ENCODE results near the gene CETP. TPM values are rescaled to one million over a fixed set of nuclear protein-coding genes. Genes with fewer than 3 reads are reported as not detected.
"Not testable (repeated sequence)": the region's sequence is repeated elsewhere in the genome, so short reads cannot be mapped to it uniquely, and the experiment has no call there.

Gene CETP
- polyA plus RNA-seq, 3 donors: 13.4 to 16.0 (median 14.7) TPM

- DNase-seq (ENCODE audit: low read depth in 3 of 3, low spot score in 2 of 3): peak in 1 of 3 donors; percentile 15
These were observed 10.6 kb upstream of the CETP start for GRCh38 chr16:56950881-56951771.

DNA sequence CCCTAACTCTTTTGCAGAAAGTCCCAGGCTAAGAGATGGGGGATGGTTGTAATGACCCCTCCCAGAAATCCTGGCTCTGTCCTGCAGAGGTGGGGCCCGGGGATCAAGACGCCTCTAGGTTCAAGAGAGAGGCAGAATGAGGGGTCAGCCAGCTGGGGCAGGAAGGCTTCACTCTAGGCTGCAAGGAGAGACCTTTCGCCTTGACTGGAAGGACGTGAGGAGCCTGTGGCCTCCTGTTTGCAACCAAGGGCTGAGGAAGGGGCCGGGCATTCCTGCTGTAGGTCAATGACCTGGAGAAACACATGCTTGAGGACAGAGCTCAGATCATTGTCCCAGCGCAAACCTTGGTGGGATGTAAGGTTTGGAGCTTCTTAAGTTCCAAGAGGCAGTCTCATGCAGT lies 8.7 kb upstream of the CETP start:
- DNase-seq (ENCODE audit: low read depth in 3 of 3, low spot score in 2 of 3): no peak

DNA sequence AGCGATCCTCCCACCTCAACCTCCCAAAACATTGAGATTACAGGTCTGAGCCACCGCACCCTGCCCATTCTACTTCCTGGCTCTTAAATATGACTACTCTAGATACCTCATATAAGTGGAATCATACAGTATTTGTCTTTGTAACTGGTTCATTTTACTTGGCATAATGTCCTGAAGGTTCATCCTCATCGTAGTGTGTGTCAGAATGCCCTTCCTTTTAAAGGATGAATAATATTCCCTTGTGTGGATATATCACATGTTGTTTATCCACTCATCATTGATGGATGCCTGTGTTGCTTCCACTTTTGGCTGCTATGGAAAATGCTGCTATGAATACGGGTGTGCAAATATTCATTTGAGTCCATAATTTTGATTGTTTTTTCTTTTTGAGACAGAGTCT lies 5.7 kb upstream of the CETP start:
- DNase-seq (ENCODE audit: low read depth in 3 of 3, low spot score in 2 of 3): no peak

DNA sequence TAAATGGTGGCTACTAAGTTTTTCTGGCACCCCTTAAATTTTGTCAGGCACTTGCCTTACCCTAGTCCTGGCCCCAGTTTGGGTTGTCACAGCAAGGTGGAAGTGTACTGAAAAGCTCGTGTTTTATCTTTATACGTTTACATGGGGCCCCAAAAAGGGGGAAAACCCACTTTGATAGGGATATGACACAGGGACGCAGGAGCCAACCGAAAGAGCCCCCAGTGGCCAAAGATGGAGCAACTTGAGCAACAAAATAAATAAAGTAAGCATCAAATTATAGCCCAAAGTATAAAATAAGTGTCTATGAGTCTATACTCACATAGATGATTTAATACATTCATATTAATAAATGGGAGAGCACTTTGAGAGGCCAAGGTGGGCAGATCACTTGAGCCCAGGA lies 5.0 kb upstream of the CETP start:
- DNase-seq (ENCODE audit: low read depth in 3 of 3, low spot score in 2 of 3): no peak

DNA sequence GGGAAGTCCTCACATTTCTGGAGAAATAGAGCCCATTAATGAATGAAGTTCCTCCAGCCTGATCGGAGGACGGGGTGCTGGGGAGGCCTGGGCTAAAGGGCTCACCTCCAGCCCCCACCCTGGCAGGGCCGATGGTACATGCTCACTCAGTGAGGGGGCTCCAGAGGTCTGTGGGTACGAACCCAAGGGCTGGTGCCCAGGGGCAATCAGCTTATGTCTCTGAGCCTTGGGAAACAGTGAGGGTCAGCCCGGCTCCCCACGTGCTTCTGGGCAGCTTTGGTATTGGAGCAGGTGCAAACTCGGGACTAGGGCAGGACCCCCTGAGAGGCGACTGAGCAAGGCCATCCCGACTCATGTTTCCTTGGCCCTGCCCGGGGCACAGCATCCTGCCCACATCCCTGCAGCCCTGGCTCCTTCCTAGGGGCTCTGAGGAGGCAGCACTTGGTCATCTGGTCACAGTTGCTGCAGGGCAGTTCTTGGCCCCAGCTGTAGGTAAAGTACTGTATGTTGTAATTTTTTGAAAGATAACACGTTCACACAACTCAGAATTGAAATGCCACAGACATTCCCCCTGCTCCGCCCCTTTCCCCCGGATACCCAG lies 969 bp upstream of the CETP start:
- DNase-seq (ENCODE audit: low read depth in 3 of 3, low spot score in 2 of 3): no peak

DNA sequence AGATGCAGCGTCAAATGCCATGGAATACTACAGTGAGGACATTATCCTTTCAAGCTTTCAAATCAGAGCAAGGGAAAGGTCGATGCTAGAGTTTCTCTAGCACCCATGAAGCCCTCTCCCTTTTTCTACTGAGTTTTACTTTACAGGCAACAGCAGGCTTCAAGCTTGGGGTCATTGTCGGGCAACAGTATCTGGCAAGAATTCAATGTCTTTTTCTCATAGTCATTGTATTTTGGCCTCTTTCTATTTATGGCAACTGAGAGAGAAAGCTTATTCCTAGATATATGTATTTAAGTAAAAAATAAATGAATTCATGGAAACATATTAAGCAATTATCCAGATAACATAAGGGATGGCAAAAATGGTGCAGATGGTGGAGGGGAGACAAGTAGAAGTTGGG lies 364 bp upstream of the CETP start:
- DNase-seq (ENCODE audit: low read depth in 3 of 3, low spot score in 2 of 3): no peak

DNA sequence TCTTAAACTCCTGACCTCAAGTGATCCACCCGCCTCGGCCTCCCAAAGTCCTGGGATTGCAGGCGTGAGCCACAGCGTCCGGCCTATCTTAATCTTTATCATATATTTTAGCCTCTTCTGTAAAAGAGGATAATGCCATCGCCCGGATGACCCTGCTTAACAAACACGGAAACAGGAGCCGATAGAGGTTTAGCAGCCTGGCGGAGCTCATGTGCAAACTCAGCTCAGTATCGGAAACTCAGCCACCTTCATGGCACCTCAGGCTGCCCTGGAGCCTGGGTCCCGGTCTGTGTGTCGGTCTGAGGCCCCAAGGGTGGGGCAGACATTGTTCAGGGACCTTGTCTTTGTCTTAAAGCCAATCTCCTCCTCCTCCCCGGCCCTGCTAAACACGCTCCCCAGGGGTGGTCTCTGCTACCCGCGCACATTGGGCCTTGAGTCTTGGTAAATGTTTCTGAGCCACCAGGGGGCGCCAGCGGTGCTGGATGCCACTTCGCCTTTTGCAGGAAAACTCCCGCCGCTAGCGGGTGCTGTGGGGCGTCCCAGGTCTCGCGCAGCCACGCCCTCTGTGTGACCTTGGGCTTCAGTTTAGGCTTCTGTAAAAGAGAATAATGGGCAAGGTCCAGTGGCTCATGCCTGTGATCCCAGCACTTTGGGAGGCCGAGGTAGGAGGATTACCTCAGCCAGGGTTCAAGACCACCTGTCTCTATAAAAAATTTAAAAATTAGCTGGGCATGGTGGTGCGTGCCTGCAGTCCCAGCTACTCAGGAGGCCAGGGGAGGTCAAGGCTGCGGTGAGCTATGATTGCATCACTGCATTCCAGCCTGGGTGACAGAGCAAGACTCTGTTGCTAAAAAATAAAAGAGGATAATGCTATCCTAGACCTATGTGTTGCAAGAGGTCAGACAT lies 2.7 kb downstream of the CETP start:
- peak in 1 of 3 donors; percentile 61 for DNase-seq (ENCODE audit: low read depth in 3 of 3, low spot score in 2 of 3)

DNA sequence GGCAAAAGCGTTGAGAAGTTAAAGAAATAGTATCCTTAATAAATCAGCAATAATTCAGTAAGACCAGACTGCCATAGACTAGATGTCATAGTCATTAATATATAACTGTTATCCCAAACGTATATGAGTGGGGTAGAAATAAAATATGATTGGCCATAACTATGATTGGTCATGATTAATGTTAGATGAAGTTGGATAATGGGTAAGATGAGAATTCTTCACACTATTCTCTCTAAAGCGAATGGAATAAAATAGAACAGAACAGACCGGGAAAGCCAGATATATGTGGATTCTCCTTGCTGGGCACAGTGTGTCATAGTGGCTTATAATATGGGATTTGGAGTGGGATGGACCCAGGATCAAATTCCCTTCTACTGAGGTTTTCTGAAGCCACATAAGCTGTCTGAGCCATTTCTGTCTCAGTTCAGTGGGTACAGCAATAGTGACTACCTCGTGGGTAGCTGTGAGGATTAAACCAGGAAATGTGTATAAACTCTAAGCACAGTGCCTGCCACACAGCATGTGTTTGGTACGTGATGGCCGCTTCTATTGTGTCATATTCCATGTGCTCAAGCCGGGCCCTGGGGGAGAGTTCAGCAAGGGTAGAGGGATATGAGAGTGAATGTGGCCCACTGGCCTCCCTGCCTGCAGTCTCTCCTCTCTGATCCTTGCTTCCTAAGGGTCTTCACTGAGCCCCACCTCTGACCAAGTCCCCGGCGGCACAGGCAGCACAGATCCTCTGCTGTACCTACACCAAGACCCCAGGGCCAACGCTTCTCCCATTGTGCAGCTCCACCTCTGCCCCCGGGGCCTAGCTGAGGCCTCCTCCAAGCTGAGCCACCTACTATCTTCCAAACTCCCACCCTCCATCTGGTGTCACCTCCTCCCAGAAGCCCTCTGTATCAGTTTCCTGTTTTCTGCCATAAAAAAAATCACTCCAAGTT lies 3.7 kb downstream of the CETP start:
- no peak for DNase-seq (ENCODE audit: low read depth in 3 of 3, low spot score in 2 of 3)

- DNase-seq (ENCODE audit: low read depth in 3 of 3, low spot score in 2 of 3): peak in 1 of 3 donors; percentile 48
These were observed 4.3 kb downstream of the CETP start for GRCh38 chr16:56966093-56966475.

DNA sequence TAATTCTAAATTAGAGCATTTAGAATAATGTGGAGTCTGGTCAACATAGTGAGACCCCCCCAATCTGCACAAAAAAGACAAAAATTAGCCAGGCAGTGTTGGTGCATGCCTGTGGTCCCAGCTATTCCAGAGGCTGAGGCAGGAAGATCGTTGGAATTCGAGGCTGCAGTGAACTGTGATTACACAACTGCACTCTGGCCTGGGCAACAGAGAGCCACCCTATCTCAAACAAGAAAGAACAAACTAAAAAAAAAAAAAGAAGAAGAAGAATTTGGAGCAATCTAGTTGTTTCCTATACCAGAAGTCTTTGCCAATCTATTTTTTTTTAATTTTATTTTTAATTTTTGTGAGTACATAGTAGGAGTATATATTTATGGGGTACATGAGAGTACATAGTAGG lies 6.0 kb downstream of the CETP start:
- no peak for DNase-seq (ENCODE audit: low read depth in 3 of 3, low spot score in 2 of 3)

DNA sequence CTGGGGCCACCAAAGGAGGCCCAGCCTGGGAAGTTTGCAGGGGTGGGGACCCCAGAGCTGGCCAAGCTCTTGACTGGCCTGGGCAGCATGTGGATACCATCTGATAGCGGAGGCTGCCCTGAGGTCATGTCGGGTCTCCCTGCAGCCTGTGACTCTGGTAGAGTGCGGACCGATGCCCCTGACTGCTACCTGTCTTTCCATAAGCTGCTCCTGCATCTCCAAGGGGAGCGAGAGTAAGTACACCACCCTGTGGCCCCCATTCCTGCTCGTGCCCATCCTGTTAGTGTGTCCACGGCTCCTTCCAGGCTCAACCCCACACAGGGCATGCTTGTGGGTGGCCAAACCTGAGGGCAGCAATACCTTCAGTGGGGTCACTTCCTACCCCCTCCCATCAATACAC lies 8.0 kb downstream of the CETP start:
- DNase-seq (ENCODE audit: low read depth in 3 of 3, low spot score in 2 of 3): no peak

- DNase-seq (ENCODE audit: low read depth in 3 of 3, low spot score in 2 of 3): no peak
These were observed 9.4 kb downstream of the CETP start for GRCh38 chr16:56970934-56971767.

DNA sequence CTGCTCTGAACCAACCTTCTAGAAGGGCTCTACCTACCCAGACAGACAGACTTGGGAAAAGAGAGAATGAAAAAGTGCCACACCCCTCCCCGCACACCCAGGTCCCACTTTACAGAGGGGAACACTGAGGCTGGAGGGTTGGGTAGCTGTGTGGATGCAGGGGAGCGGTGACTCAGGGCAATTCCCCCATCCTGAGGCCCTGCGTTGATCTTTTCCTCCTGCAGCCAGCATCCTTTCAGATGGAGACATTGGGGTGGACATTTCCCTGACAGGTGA lies 10.0 kb downstream of the CETP start:
- no peak for DNase-seq (ENCODE audit: low read depth in 3 of 3, low spot score in 2 of 3)

DNA sequence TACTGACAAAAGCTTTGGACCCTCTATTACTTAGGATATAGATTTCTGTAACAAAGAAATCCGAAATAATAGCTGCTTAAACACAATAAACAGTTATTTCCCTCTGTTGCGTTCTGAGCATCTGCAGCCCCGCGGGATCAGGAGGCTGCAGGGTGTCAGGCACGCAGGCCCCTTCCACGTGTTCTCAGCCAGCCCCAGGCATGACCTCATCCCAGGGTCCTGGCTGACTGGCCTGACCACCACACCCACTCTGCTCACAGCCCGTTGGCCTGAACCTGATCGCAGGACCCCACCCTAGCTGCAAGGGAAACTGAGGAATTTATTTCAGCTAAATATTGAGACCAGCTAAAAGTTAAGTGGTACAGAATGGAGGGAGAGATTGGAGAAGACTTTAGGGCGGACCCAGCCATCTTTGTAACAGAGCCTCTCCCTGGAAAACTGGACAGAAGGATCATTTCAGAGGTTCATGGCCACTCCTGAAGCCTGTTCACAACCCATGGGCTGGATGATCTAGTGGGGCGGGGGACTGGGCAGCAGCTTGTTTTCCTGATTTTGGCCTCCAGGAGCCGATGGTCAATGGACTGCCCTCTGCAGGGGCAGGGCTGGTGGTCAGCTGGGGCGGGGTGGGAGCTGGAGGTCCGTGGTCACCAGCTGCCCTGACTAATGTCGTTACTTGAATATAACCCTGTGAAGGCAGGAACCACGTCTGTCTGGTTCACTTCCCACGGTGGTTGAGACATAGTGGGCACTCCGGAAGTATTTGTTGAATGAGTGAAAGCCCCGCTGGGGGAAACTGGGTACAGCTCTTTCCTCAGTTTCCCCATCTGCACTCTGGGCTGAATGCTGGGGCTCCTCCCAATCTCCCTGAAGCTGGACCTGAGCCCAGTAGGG lies 10.9 kb downstream of the CETP start:
- no peak for DNase-seq (ENCODE audit: low read depth in 3 of 3, low spot score in 2 of 3)

- DNase-seq (ENCODE audit: low read depth in 3 of 3, low spot score in 2 of 3): no peak
These were observed 11.5 kb downstream of the CETP start for GRCh38 chr16:56973294-56973689.

GRCh38 chr16:56973899-56974298 lies 12.1 kb downstream of the CETP start:
- not testable (repeated sequence) for DNase-seq (ENCODE audit: low read depth in 3 of 3, low spot score in 2 of 3)

DNA sequence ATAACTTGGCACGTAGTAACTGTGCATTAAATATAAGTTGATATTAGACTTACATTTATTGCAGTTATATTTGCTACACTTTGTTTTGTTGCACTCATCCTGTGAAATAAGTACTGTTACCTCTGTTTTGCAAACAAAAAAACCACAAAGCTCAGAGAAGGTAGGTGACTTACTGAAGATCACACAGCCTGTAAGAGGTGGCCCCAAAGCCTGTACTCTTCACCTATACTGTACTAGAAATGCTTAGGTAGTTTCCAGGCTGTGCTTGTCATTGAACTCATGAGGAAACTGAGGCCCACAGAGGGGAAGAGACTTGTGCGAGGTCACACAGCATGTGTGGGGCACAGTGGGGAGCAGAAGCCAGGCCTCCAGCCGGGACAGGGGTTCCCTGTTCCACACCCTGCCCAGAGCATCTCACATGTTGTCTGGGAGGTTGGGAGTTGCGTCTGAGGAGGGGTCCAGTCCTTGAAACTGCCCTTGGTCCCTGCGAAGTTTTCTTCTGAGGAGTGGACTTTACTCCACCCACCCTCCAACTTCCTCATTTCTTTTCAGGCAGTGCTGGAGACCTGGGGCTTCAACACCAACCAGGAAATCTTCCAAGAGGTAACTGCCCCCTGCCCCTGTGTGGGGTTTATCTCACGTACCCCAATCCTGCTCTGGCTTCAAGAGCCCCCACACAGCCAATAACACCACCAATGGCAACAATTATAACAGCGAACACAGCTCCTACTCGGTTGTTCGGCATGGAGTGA lies 13.0 kb downstream of the CETP start:
- no peak for DNase-seq (ENCODE audit: low read depth in 3 of 3, low spot score in 2 of 3)

- DNase-seq (ENCODE audit: low read depth in 3 of 3, low spot score in 2 of 3): no peak
These were observed 14.0 kb downstream of the CETP start for GRCh38 chr16:56975714-56976113.

All from right renal cortex interstitium (tissue), 3 donors.